Naive B cell (primary cell): ENCODE results near the gene GHRH. TPM values are rescaled to one million over a fixed set of nuclear protein-coding genes. Genes with fewer than 3 reads are reported as not detected.

Experiments used
- polyA plus RNA-seq, 6 donors: library from polyadenylated mRNA; unstranded; fragments of 300-500 nt; fragmentation: Illumina TruSeq; gene quantifications; one replicate each; pipeline ENCODE4 v1.2.3, GENCODE V29; 2021; ENCODE audit warnings: low read depth in 6 of 6

The GHRH gene
- polyA plus RNA-seq, 6 donors from 2014 or later, result not detected

Other genes starting within 250 kb of the GHRH start
- gene RBL1, start 165.8 kb downstream of the GHRH start, polyA plus RNA-seq, result 10 to 100 TPM in 1 of 6 donors, 1 to 10 TPM in 5; 3.3 to 15.4 (median 7.0) TPM
- gene RPN2, start 82.5 kb downstream of the GHRH start, polyA plus RNA-seq, result 100 to 1,000 TPM; 190 to 343 (median 199) TPM
- 1 to 10 TPM in 5 of 6 donors, under 1 TPM in 1; 0.89 to 3.9 (median 2.2) TPM for gene MROH8, start 82.3 kb downstream of the GHRH start, polyA plus RNA-seq
- 10 to 100 TPM; 19.4 to 39.0 (median 25.7) TPM for gene MANBAL, start 27.8 kb upstream of the GHRH start, polyA plus RNA-seq
- gene SRC, start 84.3 kb upstream of the GHRH start, polyA plus RNA-seq, result 1 to 10 TPM in 5 of 6 donors, not detected in 1; 1.2 to 2.3 (median 1.7) TPM